SK-N-SH treated with all-trans-retinoic acid at 6 μM for 48 hours (cell line): ENCODE data around the gene SLC2A4RG.

Experiments
- ATAC-seq: fragments of 200-7000 bp; cut with Tn5 transposase; 3 replicates; pipeline ENCODE4 v1.9.1; 2020; ENCODE audit warnings: mild to moderate bottlenecking, moderate library complexity
- ARNTL ChIP-seq: fragments of 450-650 bp; formaldehyde crosslinking; IDR thresholded peaks from 2 replicates; pipeline ENCODE4 v1.5.0; 2020; ENCODE audit warnings: low read depth, mild to moderate bottlenecking, moderate library complexity, borderline replicate concordance
- BACH2 ChIP-seq: fragments of 250-450 bp; sonication (Bioruptor Pico); IDR thresholded peaks from 2 replicates; pipeline ENCODE4 v1.9.0; 2021; ENCODE audit warnings: mild to moderate bottlenecking, borderline replicate concordance
- CSDC2 ChIP-seq: fragments of 250-450 bp; sonication (Bioruptor Pico); IDR thresholded peaks from 2 replicates; pipeline ENCODE4 v1.5.0; 2020; ENCODE audit warnings: mild to moderate bottlenecking, moderate library complexity
- GLIS3 ChIP-seq: fragments of 250-450 bp; sonication (Bioruptor Pico); IDR thresholded peaks from 2 replicates; pipeline ENCODE4 v1.5.0; 2020; ENCODE audit warnings: mild to moderate bottlenecking, moderate library complexity
- ISL1 ChIP-seq: fragments of 250-450 bp; sonication (Bioruptor Pico); IDR thresholded peaks from 2 replicates; pipeline ENCODE4 v2.1.2; 2022; ENCODE audit warnings: mild to moderate bottlenecking, moderate library complexity
- OSR1 ChIP-seq: fragments of 250-450 bp; sonication (Bioruptor Pico); IDR thresholded peaks from 2 replicates; pipeline ENCODE4 v1.8.0; 2022; ENCODE audit warnings: moderate library complexity, mild to moderate bottlenecking, inconsistent platforms
- PPARA ChIP-seq: fragments of 250-450 bp; sonication (Bioruptor Pico); IDR thresholded peaks from 2 replicates; pipeline ENCODE4 v1.5.0; 2020; ENCODE audit warnings: mild to moderate bottlenecking, borderline replicate concordance
- RARB ChIP-seq: fragments of 250-450 bp; sonication (Bioruptor Pico); IDR thresholded peaks from 2 replicates; pipeline ENCODE4 v1.8.0; 2021; ENCODE audit warnings: mild to moderate bottlenecking, moderate library complexity
- SNAI2 ChIP-seq: fragments of 250-450 bp; sonication (Bioruptor Pico); IDR thresholded peaks from 2 replicates; pipeline ENCODE4 v1.5.0; 2020; ENCODE audit warnings: mild to moderate bottlenecking, moderate library complexity
- TCF4 ChIP-seq: fragments of 250-450 bp; sonication (Bioruptor Pico); IDR thresholded peaks from 2 replicates; pipeline ENCODE4 v1.8.0; 2021; ENCODE audit warnings: mild to moderate bottlenecking, moderate library complexity, borderline replicate concordance
- TOX ChIP-seq: fragments of 250-450 bp; sonication (Bioruptor Pico); IDR thresholded peaks from 2 replicates; pipeline ENCODE4 v1.8.0; 2021; ENCODE audit warnings: mild to moderate bottlenecking, moderate library complexity, borderline replicate concordance
- ZC3H10 ChIP-seq: fragments of 250-450 bp; sonication (Bioruptor Pico); IDR thresholded peaks from 2 replicates; pipeline ENCODE4 v1.5.1; 2021; ENCODE audit warnings: mild to moderate bottlenecking, moderate library complexity
- ZFP3 ChIP-seq: fragments of 250-450 bp; sonication (Bioruptor Pico); IDR thresholded peaks from 2 replicates; pipeline ENCODE4 v1.5.0; 2020; ENCODE audit warnings: mild to moderate bottlenecking, moderate library complexity
- ZNF565 ChIP-seq: fragments of 450-650 bp; formaldehyde crosslinking; conservative IDR thresholded peaks from 2 replicates; pipeline ENCODE4 v1.5.0; 2020; ENCODE audit warnings: low read depth, mild to moderate bottlenecking, moderate library complexity
- ZNF70 ChIP-seq: fragments of 450-650 bp; formaldehyde crosslinking; IDR thresholded peaks from 2 replicates; pipeline ENCODE4 v1.5.0; 2020; ENCODE audit warnings: mild to moderate bottlenecking, moderate library complexity
- ZNF8 ChIP-seq: fragments of 450-650 bp; formaldehyde crosslinking; IDR thresholded peaks from 2 replicates; pipeline ENCODE4 v1.5.0; 2020; ENCODE audit warnings: mild to moderate bottlenecking, moderate library complexity
- TF ChIP-seq, protein P1 (sequence below): fragments of 250-450 bp; sonication (Bioruptor Pico); IDR thresholded peaks from 2 replicates; pipeline ENCODE4 v1.5.0; 2020; ENCODE audit warnings: mild to moderate bottlenecking, moderate library complexity
- TF ChIP-seq, protein P2 (sequence below): fragments of 250-450 bp; sonication (Bioruptor Pico); IDR thresholded peaks from 2 replicates; pipeline ENCODE4 v1.5.1; 2021; ENCODE audit warnings: mild to moderate bottlenecking, moderate library complexity
- TF ChIP-seq, protein P3 (sequence below): fragments of 250-450 bp; sonication (Bioruptor Pico); IDR thresholded peaks from 2 replicates; pipeline ENCODE4 v1.8.0; 2021; ENCODE audit warnings: low read depth, mild to moderate bottlenecking, moderate library complexity, borderline replicate concordance

Gene SLC2A4RG

DNA sequence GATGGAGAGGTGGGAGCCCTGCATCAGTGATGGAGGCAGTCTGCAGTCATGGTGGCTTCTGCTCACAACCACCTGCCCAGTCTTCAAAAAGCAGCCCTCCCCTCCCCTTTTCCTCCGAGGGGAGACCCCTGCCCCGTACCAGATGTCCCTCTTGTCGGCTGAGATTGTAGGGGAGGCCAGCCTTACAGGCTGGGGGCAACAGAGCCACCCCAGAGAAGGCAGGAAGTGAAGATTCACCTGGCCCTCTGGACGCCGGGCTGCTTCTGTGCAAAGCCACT lies 38.6 kb upstream of the SLC2A4RG start (continued):
- TF ChIP-seq RARB (no peak), TCF4 (CRISPR knock-in tag) (no peak), PPARA (CRISPR knock-in tag) (no peak), GLIS3 (no peak), BACH2 (CRISPR knock-in tag) (no peak), ZC3H10 (CRISPR knock-in tag) (no peak), ZNF8 (CRISPR knock-in tag) (no peak)

DNA sequence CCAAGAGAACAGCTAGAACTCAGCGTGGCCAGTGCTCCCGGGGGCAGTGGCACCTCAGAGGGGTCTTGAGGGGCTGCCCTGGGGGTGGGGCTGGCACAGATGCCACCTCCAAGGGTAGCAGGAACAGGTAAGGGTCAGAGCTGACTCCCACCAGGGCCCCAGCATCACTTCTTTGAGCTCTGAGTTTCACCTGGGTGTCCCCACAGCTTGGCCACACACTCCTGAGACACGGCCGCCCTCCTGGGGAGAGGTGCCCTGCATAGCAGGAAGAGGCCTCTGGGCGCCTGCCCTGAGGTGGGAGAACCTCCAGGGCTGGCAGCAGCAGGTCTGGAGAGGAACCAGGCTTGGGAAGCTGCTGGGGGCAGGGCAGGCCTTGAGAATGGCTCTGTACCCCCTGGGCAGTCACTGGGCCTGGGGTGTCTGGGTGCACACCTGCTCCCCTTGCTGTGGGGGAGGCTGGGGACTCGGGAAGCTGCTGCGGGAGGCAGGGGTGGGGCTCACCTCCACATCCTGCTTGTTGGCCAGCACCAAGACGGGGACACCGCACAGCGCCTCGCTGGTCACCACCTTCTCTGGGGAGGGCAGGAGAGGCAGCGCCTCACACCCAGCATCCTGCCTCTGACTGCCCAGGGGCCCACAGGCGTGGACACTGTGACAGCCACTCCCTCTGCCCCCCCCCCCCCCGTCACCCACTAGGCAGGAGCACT lies 38.1 kb upstream of the SLC2A4RG start:
- no peak for ATAC-seq
- TF ChIP-seq, protein P1, sequence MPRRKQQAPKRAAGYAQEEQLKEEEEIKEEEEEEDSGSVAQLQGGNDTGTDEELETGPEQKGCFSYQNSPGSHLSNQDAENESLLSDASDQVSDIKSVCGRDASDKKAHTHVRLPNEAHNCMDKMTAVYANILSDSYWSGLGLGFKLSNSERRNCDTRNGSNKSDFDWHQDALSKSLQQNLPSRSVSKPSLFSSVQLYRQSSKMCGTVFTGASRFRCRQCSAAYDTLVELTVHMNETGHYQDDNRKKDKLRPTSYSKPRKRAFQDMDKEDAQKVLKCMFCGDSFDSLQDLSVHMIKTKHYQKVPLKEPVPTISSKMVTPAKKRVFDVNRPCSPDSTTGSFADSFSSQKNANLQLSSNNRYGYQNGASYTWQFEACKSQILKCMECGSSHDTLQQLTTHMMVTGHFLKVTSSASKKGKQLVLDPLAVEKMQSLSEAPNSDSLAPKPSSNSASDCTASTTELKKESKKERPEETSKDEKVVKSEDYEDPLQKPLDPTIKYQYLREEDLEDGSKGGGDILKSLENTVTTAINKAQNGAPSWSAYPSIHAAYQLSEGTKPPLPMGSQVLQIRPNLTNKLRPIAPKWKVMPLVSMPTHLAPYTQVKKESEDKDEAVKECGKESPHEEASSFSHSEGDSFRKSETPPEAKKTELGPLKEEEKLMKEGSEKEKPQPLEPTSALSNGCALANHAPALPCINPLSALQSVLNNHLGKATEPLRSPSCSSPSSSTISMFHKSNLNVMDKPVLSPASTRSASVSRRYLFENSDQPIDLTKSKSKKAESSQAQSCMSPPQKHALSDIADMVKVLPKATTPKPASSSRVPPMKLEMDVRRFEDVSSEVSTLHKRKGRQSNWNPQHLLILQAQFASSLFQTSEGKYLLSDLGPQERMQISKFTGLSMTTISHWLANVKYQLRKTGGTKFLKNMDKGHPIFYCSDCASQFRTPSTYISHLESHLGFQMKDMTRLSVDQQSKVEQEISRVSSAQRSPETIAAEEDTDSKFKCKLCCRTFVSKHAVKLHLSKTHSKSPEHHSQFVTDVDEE (CRISPR knock-in tag) = no peak

DNA sequence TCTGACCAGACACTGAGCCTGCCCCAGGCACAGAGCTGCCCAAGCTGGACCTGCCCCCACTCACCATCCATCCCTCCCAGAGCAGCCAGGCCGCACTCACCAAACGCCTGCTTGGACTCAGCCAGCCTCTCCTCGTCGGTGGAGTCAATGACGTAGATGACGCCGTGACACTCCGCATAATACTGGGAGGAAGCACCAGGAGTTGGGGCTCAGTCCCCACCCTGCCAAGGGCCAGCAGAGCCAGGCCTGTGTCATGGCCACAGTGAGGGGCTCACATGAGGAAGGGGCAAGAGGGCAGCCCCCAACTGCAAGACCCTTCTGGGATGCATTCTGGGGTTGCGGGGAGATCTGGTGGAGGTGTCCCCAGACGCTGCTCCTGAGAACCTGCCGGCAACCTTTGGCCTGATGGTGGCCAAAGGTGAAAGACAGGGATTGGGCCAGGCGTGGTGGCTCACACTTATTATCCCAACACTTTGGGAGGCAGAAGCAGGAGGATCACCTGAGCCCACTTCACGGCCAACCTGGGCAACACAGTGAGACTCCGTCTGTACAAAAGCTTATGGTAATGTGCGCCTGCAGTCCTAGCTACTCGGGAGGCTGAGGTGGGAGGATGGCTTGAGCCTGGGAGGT lies 37.4 kb upstream of the SLC2A4RG start:
- no peak for TF ChIP-seq GLIS3
- TF ChIP-seq, protein P1 (CRISPR knock-in tag) = no peak
- no peak for TF ChIP-seq TCF4 (CRISPR knock-in tag)
- TF ChIP-seq OSR1 (CRISPR knock-in tag) = no peak
- TF ChIP-seq RARB = no peak
- no peak for TF ChIP-seq CSDC2 (CRISPR knock-in tag)
- TF ChIP-seq TOX (CRISPR knock-in tag) = no peak
- no peak for TF ChIP-seq ZNF70 (CRISPR knock-in tag)
- TF ChIP-seq ISL1 = no peak
- no peak for TF ChIP-seq BACH2 (CRISPR knock-in tag)
- no peak for TF ChIP-seq SNAI2
- TF ChIP-seq ZNF565 = no peak
- TF ChIP-seq, protein P2, sequence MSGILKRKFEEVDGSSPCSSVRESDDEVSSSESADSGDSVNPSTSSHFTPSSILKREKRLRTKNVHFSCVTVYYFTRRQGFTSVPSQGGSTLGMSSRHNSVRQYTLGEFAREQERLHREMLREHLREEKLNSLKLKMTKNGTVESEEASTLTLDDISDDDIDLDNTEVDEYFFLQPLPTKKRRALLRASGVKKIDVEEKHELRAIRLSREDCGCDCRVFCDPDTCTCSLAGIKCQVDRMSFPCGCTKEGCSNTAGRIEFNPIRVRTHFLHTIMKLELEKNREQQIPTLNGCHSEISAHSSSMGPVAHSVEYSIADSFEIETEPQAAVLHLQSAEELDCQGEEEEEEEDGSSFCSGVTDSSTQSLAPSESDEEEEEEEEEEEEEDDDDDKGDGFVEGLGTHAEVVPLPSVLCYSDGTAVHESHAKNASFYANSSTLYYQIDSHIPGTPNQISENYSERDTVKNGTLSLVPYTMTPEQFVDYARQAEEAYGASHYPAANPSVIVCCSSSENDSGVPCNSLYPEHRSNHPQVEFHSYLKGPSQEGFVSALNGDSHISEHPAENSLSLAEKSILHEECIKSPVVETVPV = no peak
- TF ChIP-seq ZFP3 (CRISPR knock-in tag) = no peak
- TF ChIP-seq, protein P3, sequence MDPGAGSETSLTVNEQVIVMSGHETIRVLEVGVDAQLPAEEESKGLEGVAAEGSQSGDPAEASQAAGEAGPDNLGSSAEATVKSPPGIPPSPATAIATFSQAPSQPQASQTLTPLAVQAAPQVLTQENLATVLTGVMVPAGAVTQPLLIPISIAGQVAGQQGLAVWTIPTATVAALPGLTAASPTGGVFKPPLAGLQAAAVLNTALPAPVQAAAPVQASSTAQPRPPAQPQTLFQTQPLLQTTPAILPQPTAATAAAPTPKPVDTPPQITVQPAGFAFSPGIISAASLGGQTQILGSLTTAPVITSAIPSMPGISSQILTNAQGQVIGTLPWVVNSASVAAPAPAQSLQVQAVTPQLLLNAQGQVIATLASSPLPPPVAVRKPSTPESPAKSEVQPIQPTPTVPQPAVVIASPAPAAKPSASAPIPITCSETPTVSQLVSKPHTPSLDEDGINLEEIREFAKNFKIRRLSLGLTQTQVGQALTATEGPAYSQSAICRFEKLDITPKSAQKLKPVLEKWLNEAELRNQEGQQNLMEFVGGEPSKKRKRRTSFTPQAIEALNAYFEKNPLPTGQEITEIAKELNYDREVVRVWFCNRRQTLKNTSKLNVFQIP (CRISPR knock-in tag) = no peak
- no peak for TF ChIP-seq ARNTL (CRISPR knock-in tag)
- ATAC-seq = no peak
